ENCODE measurements around the gene CTSZ.

- no peak for TF ChIP-seq EZH2 (IDR thresholded peaks at IDR 0.05; ENCODE audit: borderline replicate concordance, low read length)
- TF ChIP-seq CTCF (IDR thresholded peaks at IDR 0.05; ENCODE audit: low read length), result no peak
Measured at GRCh38 chr20:59043698-59044097, 36.6 kb upstream of the CTSZ start.
